Measurements from ENCODE around the gene HDAC10. TPM values are rescaled to one million over a fixed set of nuclear protein-coding genes. Genes with fewer than 3 reads are reported as not detected.
A peak's percentile ranks its signal among the peaks of the same experiment; 100 is the strongest.

HDAC10 gene
- polyA plus RNA-seq, 1 of the 3 experiments (the other 2 are of a cell fraction): 51.9 TPM

- TF ChIP-seq, protein P1, sequence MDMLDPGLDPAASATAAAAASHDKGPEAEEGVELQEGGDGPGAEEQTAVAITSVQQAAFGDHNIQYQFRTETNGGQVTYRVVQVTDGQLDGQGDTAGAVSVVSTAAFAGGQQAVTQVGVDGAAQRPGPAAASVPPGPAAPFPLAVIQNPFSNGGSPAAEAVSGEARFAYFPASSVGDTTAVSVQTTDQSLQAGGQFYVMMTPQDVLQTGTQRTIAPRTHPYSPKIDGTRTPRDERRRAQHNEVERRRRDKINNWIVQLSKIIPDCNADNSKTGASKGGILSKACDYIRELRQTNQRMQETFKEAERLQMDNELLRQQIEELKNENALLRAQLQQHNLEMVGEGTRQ (IDR thresholded peaks at IDR 0.05; ENCODE audit: borderline replicate concordance, low read depth, low read length): no peak
- TF ChIP-seq MXI1 (IDR thresholded peaks at IDR 0.05; ENCODE audit: low read depth, low read length) (no peak), MEF2A (IDR thresholded peaks at IDR 0.05; ENCODE audit: borderline replicate concordance, low read depth) (no peak), TCF12 (IDR thresholded peaks at IDR 0.05) (no peak), EP300 (IDR thresholded peaks at IDR 0.05; ENCODE audit: borderline replicate concordance in 1 of 2, low read depth in 1 of 2, low read length in 1 of 2) (no peak), FOXJ3 (CRISPR knock-in tag; IDR thresholded peaks at IDR 0.05) (no peak), IRF3 (IDR thresholded peaks at IDR 0.05; ENCODE audit: low read depth, low read length) (no peak), FOXM1 (IDR thresholded peaks at IDR 0.05; ENCODE audit: low read depth) (no peak), RAD21 (IDR thresholded peaks at IDR 0.05; ENCODE audit: low read length) (no peak), CHD2 (IDR thresholded peaks at IDR 0.05; ENCODE audit: low read length, partially characterized antibody) (no peak), NFIC (IDR thresholded peaks at IDR 0.05; ENCODE audit: borderline replicate concordance) (no peak), NRF1 (IDR thresholded peaks at IDR 0.05; ENCODE audit: low read depth, low read length) (no peak), GABPA (IDR thresholded peaks at IDR 0.05; ENCODE audit: low read depth) (no peak), RFX5 (IDR thresholded peaks at IDR 0.05; ENCODE audit: low read length) (no peak), RXRA (IDR thresholded peaks at IDR 0.05; ENCODE audit: borderline replicate concordance, low read depth) (no peak), REST (IDR thresholded peaks at IDR 0.05; ENCODE audit: low read depth, low read length) (no peak)
- TF ChIP-seq, protein P2, sequence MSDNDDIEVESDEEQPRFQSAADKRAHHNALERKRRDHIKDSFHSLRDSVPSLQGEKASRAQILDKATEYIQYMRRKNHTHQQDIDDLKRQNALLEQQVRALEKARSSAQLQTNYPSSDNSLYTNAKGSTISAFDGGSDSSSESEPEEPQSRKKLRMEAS (IDR thresholded peaks at IDR 0.05; ENCODE audit: low read depth): no peak
- TF ChIP-seq, protein P3, sequence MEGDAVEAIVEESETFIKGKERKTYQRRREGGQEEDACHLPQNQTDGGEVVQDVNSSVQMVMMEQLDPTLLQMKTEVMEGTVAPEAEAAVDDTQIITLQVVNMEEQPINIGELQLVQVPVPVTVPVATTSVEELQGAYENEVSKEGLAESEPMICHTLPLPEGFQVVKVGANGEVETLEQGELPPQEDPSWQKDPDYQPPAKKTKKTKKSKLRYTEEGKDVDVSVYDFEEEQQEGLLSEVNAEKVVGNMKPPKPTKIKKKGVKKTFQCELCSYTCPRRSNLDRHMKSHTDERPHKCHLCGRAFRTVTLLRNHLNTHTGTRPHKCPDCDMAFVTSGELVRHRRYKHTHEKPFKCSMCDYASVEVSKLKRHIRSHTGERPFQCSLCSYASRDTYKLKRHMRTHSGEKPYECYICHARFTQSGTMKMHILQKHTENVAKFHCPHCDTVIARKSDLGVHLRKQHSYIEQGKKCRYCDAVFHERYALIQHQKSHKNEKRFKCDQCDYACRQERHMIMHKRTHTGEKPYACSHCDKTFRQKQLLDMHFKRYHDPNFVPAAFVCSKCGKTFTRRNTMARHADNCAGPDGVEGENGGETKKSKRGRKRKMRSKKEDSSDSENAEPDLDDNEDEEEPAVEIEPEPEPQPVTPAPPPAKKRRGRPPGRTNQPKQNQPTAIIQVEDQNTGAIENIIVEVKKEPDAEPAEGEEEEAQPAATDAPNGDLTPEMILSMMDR (IDR thresholded peaks at IDR 0.05): no peak
- WGBS (ENCODE audit: low lambda C conversion rate): 80% methylated on average over 6 of the region's 9 CpGs
- Histone ChIP-seq H3K27me3 (ENCODE audit: insufficient read depth) (no peaks in the 10 kb centered on the region), H3K4me1 (ENCODE audit: control insufficient read depth in 1 of 2, insufficient read depth in 2 of 2, low read depth in 1 of 2, low read length in 1 of 2) (peaks cover 7 to 19% of the 10 kb centered on the region in 2 experiments; a peak in 2 of 4 replicates), H3K36me3 (replicated peaks in 1 of 2; ENCODE audit: control insufficient read depth in 1 of 2, insufficient read depth in 2 of 2, low read length in 1 of 2) (peaks cover 0 to 9% of the 10 kb centered on the region in 2 experiments), H3K27ac (ENCODE audit: low read depth in 2 of 2, low read length in 1 of 2) (no peak overlapping the region; a peak in 1 of 4 replicates), H3K79me2 (ENCODE audit: insufficient read depth) (no peaks in the 10 kb centered on the region), H3K4me2 (peak overlapping the region; percentile 92; the same call in 1 of the 2 replicates), H2AFZ (ENCODE audit: low read depth) (no peak overlapping the region), H3F3A (replicated peaks; ENCODE audit: insufficient read depth) (peaks cover 18% of the 10 kb centered on the region), H3K4me3 (ENCODE audit: low read depth in 2 of 2, low read length in 1 of 2) (0 out of 4 replicates have a peak overlapping the region, but pooled peaks of 1 of the 2 experiments have one; percentile 60), H3K9me2 (no peaks in the 10 kb centered on the region), H3K9ac (no peak overlapping the region), H4K20me1 (ENCODE audit: insufficient read depth) (peaks cover 8% of the 10 kb centered on the region; the same call in 1 of the 2 replicates), H3K9me3 (no peaks in the 10 kb centered on the region)
- DNase-seq: no peak
- POLR2A ChIA-PET: no interaction called here
- CTCF ChIA-PET: interaction anchor here (0.7 to 11.4 kb wide), 2 partner anchors 17 to 74 kb away, joined by 4 to 72 read pairs; partner anchors contain the start of gene HDAC10
Observed at GRCh38 chr22:50268655-50269113, 17.6 kb upstream of the HDAC10 start.
